ENCODE data around the gene ADAMTSL1. TPM values are rescaled to one million over a fixed set of nuclear protein-coding genes. Genes with fewer than 3 reads are reported as not detected.

The ADAMTSL1 gene
- total RNA-seq, 6 donors from 2014 or later = 0.44 to 6.4 (median 2.3) TPM; not detected in 1

GRCh38 chr9:18433620-18434019, 40.3 kb upstream of the ADAMTSL1 start:
- H3K9me3 ChIP-seq = no peaks in the 10 kb centered on the region
- DNase-seq = no peak
- H3K27ac ChIP-seq = no peak overlapping the region
- no peak overlapping the region for H3K4me3 ChIP-seq
- H3K4me1 ChIP-seq = peaks cover 0 to 16% (median 9%) of the 10 kb centered on the region in 4 donors
- no peak for ATAC-seq (ENCODE audit: low FRiP score in 2 of 2)
- no peaks in the 10 kb centered on the region for H3K27me3 ChIP-seq
- TF ChIP-seq EP300 (IDR thresholded peaks at IDR 0.05) = no peak
- no peak for TF ChIP-seq POLR2A (IDR thresholded peaks at IDR 0.05)
- no peak for TF ChIP-seq POLR2AphosphoS5 (IDR thresholded peaks at IDR 0.05)
- TF ChIP-seq CTCF (IDR thresholded peaks at IDR 0.05) = no peak
- H3K36me3 ChIP-seq = no peaks in the 10 kb centered on the region

- Histone ChIP-seq H3K9me3 (no peaks in the 10 kb centered on the region), H3K27ac (peak overlapping the region in 3 of 4 donors; percentile 26 to 60 (median 40)), H3K36me3 (no peaks in the 10 kb centered on the region), H3K4me3 (peak overlapping the region in 3 of 4 donors; percentile 38 to 50 (median 47)), H3K4me1 (peaks cover 0 to 21% (median 11%) of the 10 kb centered on the region in 4 donors), H3K27me3 (no peaks in the 10 kb centered on the region)
- DNase-seq (peak in 1 of 2 donors; percentile 24), ATAC-seq (ENCODE audit: low FRiP score in 2 of 2) (peak; percentile 16 to 51)
- TF ChIP-seq CTCF (IDR thresholded peaks at IDR 0.05) = no peak
- no peak for TF ChIP-seq POLR2AphosphoS5 (IDR thresholded peaks at IDR 0.05)
- TF ChIP-seq EP300 (IDR thresholded peaks at IDR 0.05) = no peak
- TF ChIP-seq POLR2A (IDR thresholded peaks at IDR 0.05) = no peak
- 36 to 45% methylated on average over 8 to 9 of the region's 9 CpGs for WGBS, 2 donors
These were observed 36.4 kb upstream of the ADAMTSL1 start for GRCh38 chr9:18437315-18438201.

GRCh38 chr9:18438300-18438925, 35.5 kb upstream of the ADAMTSL1 start:
- DNase-seq = peak; percentile 33 to 77
- no peaks in the 10 kb centered on the region for H3K9me3 ChIP-seq
- WGBS, 2 donors = 4 to 7% methylated on average over 18 to 31 of the region's 31 CpGs
- peak in 1 of 2 donors; percentile 67 for ATAC-seq (ENCODE audit: low FRiP score in 2 of 2)
- peaks cover 0 to 21% (median 11%) of the 10 kb centered on the region in 4 donors for H3K4me1 ChIP-seq
- H3K36me3 ChIP-seq = no peaks in the 10 kb centered on the region
- H3K27me3 ChIP-seq = no peaks in the 10 kb centered on the region
- TF ChIP-seq POLR2AphosphoS5 (IDR thresholded peaks at IDR 0.05) (no peak), CTCF (IDR thresholded peaks at IDR 0.05) (peak in 3 of 6 experiments; percentile 12 to 22 (median 18))
- peak overlapping the region; percentile 19 to 50 (median 42) for H3K4me3 ChIP-seq
- peak overlapping the region in 3 of 4 donors; percentile 5 to 60 (median 49) for H3K27ac ChIP-seq

GRCh38 chr9:18438951-18439350, 35.0 kb upstream of the ADAMTSL1 start:
- Histone ChIP-seq H3K27ac (no peak overlapping the region), H3K27me3 (no peaks in the 10 kb centered on the region), H3K4me1 (peaks cover 0 to 21% (median 11%) of the 10 kb centered on the region in 4 donors), H3K4me3 (peak overlapping the region in 3 of 4 donors; percentile 38 to 50 (median 47)), H3K36me3 (no peaks in the 10 kb centered on the region), H3K9me3 (no peaks in the 10 kb centered on the region)
- WGBS, 2 donors = 66% methylated on average over 7 of the region's 7 CpGs
- DNase-seq (no peak), ATAC-seq (ENCODE audit: low FRiP score in 2 of 2) (no peak)
- TF ChIP-seq POLR2AphosphoS5 (IDR thresholded peaks at IDR 0.05) (no peak), POLR2A (IDR thresholded peaks at IDR 0.05) (no peak), CTCF (IDR thresholded peaks at IDR 0.05) (no peak), EP300 (IDR thresholded peaks at IDR 0.05) (no peak)
